GM23248 (cell line): ENCODE results near the gene COL4A4. TPM values are rescaled to one million over a fixed set of nuclear protein-coding genes. Genes with fewer than 3 reads are reported as not detected.

ENCODE experiments used
- DNase-seq: peaks from one replicate; pipeline ENCODE4 v3.0.0-alpha.2; 2015
- H2AFZ ChIP-seq: fragments of 200-600 bp; sonication (generic); 2 replicates; pipeline ENCODE4 v1.6.1; 2016; ENCODE audit warnings: antibody characterized with exemption
- H3F3A ChIP-seq: fragments of 200-600 bp; sonication (generic); 2 replicates; pipeline ENCODE4 v1.6.1; 2016; ENCODE audit warnings: mild to moderate bottlenecking, antibody characterized with exemption, mixed run types; ENCODE audit not compliant: insufficient read depth
- H3K27ac ChIP-seq: fragments of 200-600 bp; sonication (generic); 2 replicates; pipeline ENCODE4 v1.5.1; 2016; ENCODE audit warnings: mild to moderate bottlenecking
- H3K27me3 ChIP-seq: fragments of 200-600 bp; sonication (generic); replicated peaks from 2 replicates; pipeline ENCODE4 v1.6.1; 2016; ENCODE audit warnings: mild to moderate bottlenecking; ENCODE audit not compliant: insufficient read depth
- H3K36me3 ChIP-seq: fragments of 200-600 bp; sonication (generic); 2 replicates; pipeline ENCODE4 v1.6.1; 2016; ENCODE audit warnings: low read depth, mild to moderate bottlenecking
- H3K4me1 ChIP-seq: fragments of 200-600 bp; sonication (generic); 2 replicates; pipeline ENCODE4 v1.6.1; 2016; ENCODE audit warnings: mild to moderate bottlenecking; ENCODE audit not compliant: insufficient read depth
- H3K4me2 ChIP-seq: fragments of 200-600 bp; sonication (generic); one replicate; pipeline ENCODE4 v1.6.1; 2016; ENCODE audit warnings: mild to moderate bottlenecking; ENCODE audit not compliant: unreplicated experiment
- H3K4me3 ChIP-seq: fragments of 200-600 bp; sonication (generic); 2 replicates; pipeline ENCODE4 v1.5.1; 2016; ENCODE audit warnings: mild to moderate bottlenecking
- H3K79me2 ChIP-seq: fragments of 200-600 bp; sonication (generic); 2 replicates; pipeline ENCODE4 v1.6.1; 2016; ENCODE audit warnings: mild to moderate bottlenecking; ENCODE audit not compliant: insufficient read depth
- H3K9ac ChIP-seq: fragments of 200-600 bp; sonication (generic); 2 replicates; pipeline ENCODE4 v1.6.1; 2016; ENCODE audit warnings: mild to moderate bottlenecking
- H3K9me2 ChIP-seq: fragments of 200-600 bp; sonication (generic); 2 replicates; pipeline ENCODE4 v1.6.1; 2016; ENCODE audit warnings: mixed run types, mild to moderate bottlenecking, moderate library complexity; ENCODE audit not compliant: insufficient read depth
- H3K9me3 ChIP-seq: fragments of 200-600 bp; sonication (generic); one replicate; pipeline ENCODE4 v1.6.1; 2017; ENCODE audit warnings: low read depth
- H4K20me1 ChIP-seq: fragments of 200-600 bp; sonication (generic); 2 replicates; pipeline ENCODE4 v1.6.0; 2016; ENCODE audit not compliant: insufficient read depth
- EZH2 ChIP-seq: fragments of 200-600 bp; sonication (generic); IDR thresholded peaks from 2 replicates; pipeline ENCODE4 v1.6.1; 2018; ENCODE audit warnings: antibody characterized with exemption, mild to moderate bottlenecking; ENCODE audit not compliant: insufficient read depth, poor library complexity, severe bottlenecking
- EZH2phosphoT487 ChIP-seq: fragments of 200-600 bp; sonication (generic); IDR thresholded peaks from 2 replicates; pipeline ENCODE4 v1.6.1; 2018; ENCODE audit warnings: antibody characterized with exemption, moderate library complexity, mild to moderate bottlenecking, low read depth; ENCODE audit not compliant: insufficient read depth
- WGBS, 2 experiments: methylation state at CpG; one replicate each; pipeline ENCODE4 v1.1.6; 2015 to 2017; ENCODE audit warnings: low lambda C conversion rate in 2 of 2, low coverage in 1 of 2; ENCODE audit errors: missing lambda C conversion rate in 2 of 2; 5-methylcytosine and 5-hydroxymethylcytosine counted together
- in situ Hi-C: fragments of 300-500 bp; cut with MboI; formaldehyde crosslinking; loops from 2 replicates; pipeline ENCODE4 v1.15.0; 2020
- polyA plus RNA-seq: library from polyadenylated mRNA; unstranded; fragments of >200 nt; fragmentation: Nextera tagmentation; extraction: Ambion mirVana; gene quantifications from 2 replicates; pipeline ENCODE4 v1.2.1, GENCODE V29; 2016
- total RNA-seq: library from RNA; depleted of rRNA; stranded (reverse); fragments of >200 nt; shearing (Covaris generic); gene quantifications from 2 replicates; pipeline ENCODE4 v1.2.3, GENCODE V29; 2014

Gene COL4A4
- total and polyA plus RNA-seq, 2 experiments from 2014 or later = 0.36 to 0.76 TPM

DNA sequence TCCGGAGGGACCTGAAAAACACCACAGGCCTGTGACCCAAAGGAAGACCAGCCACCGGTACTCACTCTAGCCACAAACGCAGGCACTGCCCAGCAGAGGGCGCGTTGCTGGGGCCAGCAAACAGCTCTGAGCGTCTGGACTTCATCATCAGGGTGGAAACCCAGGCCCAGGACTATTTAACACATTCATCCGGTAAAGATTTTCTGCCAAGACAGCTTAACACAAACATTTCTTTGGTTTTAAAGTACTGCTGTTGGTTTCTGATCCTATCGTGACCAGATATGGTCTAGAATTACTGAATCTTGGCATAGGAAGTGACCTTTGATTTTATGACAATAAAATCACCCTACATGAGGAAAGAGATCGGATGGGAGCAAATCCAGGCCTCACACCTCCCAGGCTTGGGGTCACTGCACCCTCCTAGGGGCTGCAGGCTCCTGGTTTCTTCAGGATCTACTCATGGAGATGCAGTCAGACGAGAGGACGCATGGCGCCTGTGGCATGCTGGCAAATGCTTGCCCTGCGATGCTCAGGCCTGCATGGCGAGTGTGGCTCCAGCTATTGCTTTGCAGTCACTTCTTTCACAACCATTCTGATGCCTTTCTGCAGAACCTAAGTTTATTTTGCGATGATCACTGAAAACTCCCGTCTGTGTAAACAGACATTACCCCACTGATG lies 130.4 kb downstream of the COL4A4 start:
- Histone ChIP-seq H3K36me3 (no peaks in the 10 kb centered on the region), H3K27me3 (no peaks in the 10 kb centered on the region), H3K79me2 (no peaks in the 10 kb centered on the region), H3K4me1 (no peaks in the 10 kb centered on the region), H3K9ac (no peak overlapping the region), H3F3A (no peaks in the 10 kb centered on the region), H3K9me2 (no peaks in the 10 kb centered on the region), H3K4me2 (no peak overlapping the region), H2AFZ (peak overlapping the region; percentile 69), H4K20me1 (no peaks in the 10 kb centered on the region), H3K27ac (no peak overlapping the region), H3K4me3 (no peak overlapping the region), H3K9me3 (no peaks in the 10 kb centered on the region)
- 44 to 48% methylated on average over 16 of the region's 16 CpGs for WGBS, 2 experiments
- DNase-seq = peak; percentile 72
- TF ChIP-seq EZH2 (no peak), EZH2phosphoT487 (no peak)
- in situ Hi-C loops = no loop called here

DNA sequence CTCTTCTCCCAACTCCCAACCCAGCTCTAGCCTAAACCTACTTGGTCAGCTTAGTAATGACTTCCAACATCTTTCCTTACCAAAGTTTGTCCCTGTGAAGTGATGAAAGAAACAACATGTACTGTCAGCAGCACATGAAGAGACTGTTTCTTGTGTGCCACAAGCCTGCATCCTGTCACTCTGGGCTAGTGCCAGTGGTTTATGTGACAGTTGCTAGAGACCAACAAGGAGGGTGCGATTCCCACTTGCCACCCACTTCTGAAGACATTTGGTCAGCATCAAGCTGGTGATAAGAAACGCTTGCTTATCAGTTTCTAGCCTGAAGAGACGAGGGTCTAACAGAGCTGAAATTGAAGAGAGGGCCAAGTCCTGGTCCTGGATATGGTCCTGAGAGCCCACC lies 132.6 kb downstream of the COL4A4 start:
- no peaks in the 10 kb centered on the region for H3K4me1 ChIP-seq
- no peak for DNase-seq
- H3F3A ChIP-seq = no peaks in the 10 kb centered on the region

DNA sequence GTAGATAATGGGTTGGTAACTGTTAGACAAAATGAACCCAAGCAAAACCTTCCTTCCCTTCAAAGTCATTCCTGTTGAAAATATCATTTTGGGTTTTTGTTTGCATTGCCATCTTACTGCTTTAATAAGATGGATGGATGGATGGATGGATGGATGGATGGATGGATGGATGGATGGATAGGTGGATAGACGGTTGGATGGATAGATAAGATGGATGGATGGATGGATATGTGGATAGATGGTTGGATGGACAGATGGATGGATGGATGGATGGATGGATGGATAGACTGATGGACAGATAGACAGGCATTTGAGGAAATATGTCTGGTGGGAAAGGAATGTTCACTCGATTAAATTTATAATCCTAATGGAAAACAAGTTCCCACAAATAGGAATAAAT lies 133.2 kb downstream of the COL4A4 start:
- Histone ChIP-seq H3K4me1 (no peaks in the 10 kb centered on the region), H2AFZ (no peak overlapping the region), H3K9ac (no peak overlapping the region), H4K20me1 (no peaks in the 10 kb centered on the region), H3K9me3 (no peaks in the 10 kb centered on the region), H3K79me2 (no peaks in the 10 kb centered on the region), H3K36me3 (no peaks in the 10 kb centered on the region), H3K4me3 (no peak overlapping the region), H3K27me3 (no peaks in the 10 kb centered on the region), H3K9me2 (no peaks in the 10 kb centered on the region), H3K4me2 (no peak overlapping the region), H3K27ac (no peak overlapping the region), H3F3A (no peaks in the 10 kb centered on the region)
- DNase-seq = no peak
- in situ Hi-C loops = no loop called here
- 79 to 88% methylated on average over 2 of the region's 2 CpGs for WGBS, 2 experiments
- TF ChIP-seq EZH2phosphoT487 (no peak), EZH2 (no peak)

More for the DNA sequence above, 132.6 kb downstream of the COL4A4 start:
- Histone ChIP-seq H3K79me2 (no peaks in the 10 kb centered on the region), H3K9ac (no peak overlapping the region), H4K20me1 (no peaks in the 10 kb centered on the region), H3K36me3 (no peaks in the 10 kb centered on the region), H3K9me2 (no peaks in the 10 kb centered on the region), H3K4me2 (no peak overlapping the region), H3K27ac (no peak overlapping the region), H2AFZ (no peak overlapping the region), H3K4me3 (no peak overlapping the region), H3K9me3 (no peaks in the 10 kb centered on the region), H3K27me3 (no peaks in the 10 kb centered on the region)
- WGBS, 2 experiments = 62 to 67% methylated on average over 3 of the region's 3 CpGs
- in situ Hi-C loops = no loop called here
- TF ChIP-seq EZH2phosphoT487 (no peak), EZH2 (no peak)

DNA sequence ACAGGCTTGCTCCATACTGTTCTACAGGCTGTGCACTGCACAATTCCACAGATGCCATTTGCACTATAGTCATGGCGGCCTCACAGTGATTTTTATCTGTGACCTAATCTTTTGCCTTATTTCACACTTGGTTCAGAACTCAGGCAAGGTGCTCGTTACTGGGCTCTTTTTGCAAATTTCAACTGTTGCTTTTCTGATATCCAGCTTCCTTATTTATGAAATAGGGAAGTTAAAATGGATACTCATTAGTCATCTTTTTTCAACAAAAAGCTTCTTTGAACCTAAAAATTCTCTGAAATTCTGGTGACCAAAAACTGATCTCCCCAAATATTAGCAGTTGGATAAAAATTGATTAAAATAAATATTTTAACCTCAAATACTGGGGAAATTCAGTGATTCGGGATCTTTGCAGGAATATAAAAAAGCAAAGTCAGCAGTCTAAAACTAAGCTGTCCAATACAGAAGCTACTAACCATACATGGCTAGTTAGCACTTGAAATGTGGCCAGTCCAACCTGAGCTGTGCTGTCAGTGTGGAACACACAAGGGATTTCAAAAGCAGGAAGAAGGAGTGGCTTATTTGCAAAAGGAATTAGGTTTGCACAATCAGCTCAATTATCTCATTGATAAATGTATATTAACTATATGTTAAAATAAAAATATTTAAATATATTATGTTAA lies 134.4 kb downstream of the COL4A4 start:
- Histone ChIP-seq H3K36me3 (no peaks in the 10 kb centered on the region), H3K9me3 (no peaks in the 10 kb centered on the region), H3K4me3 (no peak overlapping the region), H2AFZ (no peak overlapping the region), H3K4me2 (no peak overlapping the region), H4K20me1 (no peaks in the 10 kb centered on the region), H3K27ac (no peak overlapping the region), H3K4me1 (no peaks in the 10 kb centered on the region), H3K27me3 (no peaks in the 10 kb centered on the region), H3K9ac (no peak overlapping the region), H3F3A (no peaks in the 10 kb centered on the region), H3K9me2 (no peaks in the 10 kb centered on the region), H3K79me2 (no peaks in the 10 kb centered on the region)
- no peak for TF ChIP-seq EZH2
- TF ChIP-seq EZH2phosphoT487 = no peak
- WGBS, 2 experiments = 58 to 62% methylated on average over 3 of the region's 3 CpGs
- DNase-seq = no peak
- in situ Hi-C loops = no loop called here
